HCT116 (cell line): ENCODE measurements around the gene SUPT3H.

Experiments
- CTCF ChIP-seq, 3 experiments: fragments of 200-600 bp in 1 of 3; sonication (generic) in 1 of 3; IDR thresholded peaks in 2 of 3; conservative IDR thresholded peaks in 1 of 3; 2 replicates each; pipeline ENCODE4 v1.5.1; 2012 to 2017; ENCODE audit warnings: low read depth in 2 of 3, low read length in 2 of 3, antibody characterized with exemption in 1 of 3, borderline replicate concordance in 1 of 3, control low read depth in 1 of 3, mild to moderate bottlenecking in 1 of 3, mixed read lengths in 1 of 3, mixed run types in 1 of 3, moderate library complexity in 1 of 3; ENCODE audit not compliant: insufficient read depth in 1 of 3
- ELF1 ChIP-seq: IDR thresholded peaks from 2 replicates; pipeline ENCODE4 v1.6.1; 2012; ENCODE audit warnings: low read depth, borderline replicate concordance
- EZH2 ChIP-seq: fragments of 200-600 bp; sonication (generic); IDR thresholded peaks from 2 replicates; pipeline ENCODE4 v1.6.1; 2017; ENCODE audit warnings: antibody characterized with exemption, mixed run types
- EZH2phosphoT487 ChIP-seq: fragments of 200-600 bp; IDR thresholded peaks from 2 replicates; pipeline ENCODE4 v1.6.1; 2018; ENCODE audit warnings: antibody characterized with exemption, borderline replicate concordance
- POLR2A ChIP-seq: IDR thresholded peaks from 2 replicates; pipeline ENCODE4 v1.7.0; 2011; ENCODE audit warnings: borderline replicate concordance; ENCODE audit not compliant: insufficient read depth, insufficient read length; ENCODE audit errors: extremely low read depth
- POLR2AphosphoS5 ChIP-seq: IDR thresholded peaks from 2 replicates; pipeline ENCODE4 v1.6.1; 2011; ENCODE audit warnings: mild to moderate bottlenecking, low read depth, low read length, moderate library complexity
- RAD21 ChIP-seq: IDR thresholded peaks from 2 replicates; pipeline ENCODE4 v1.6.1; 2012; ENCODE audit warnings: low read depth, mild to moderate bottlenecking
- TCF7L2 ChIP-seq: IDR thresholded peaks from 2 replicates; pipeline ENCODE4 v1.7.0; 2011; ENCODE audit warnings: borderline replicate concordance, inconsistent platforms; ENCODE audit not compliant: insufficient read depth, insufficient read length; ENCODE audit errors: extremely low read depth
- ZNF274 ChIP-seq: fragments of 200-500 bp; sonication (Bioruptor generic); IDR thresholded peaks from 2 replicates; pipeline ENCODE4 v1.6.1; 2014; ENCODE audit warnings: mild to moderate bottlenecking, low read depth, low read length, inconsistent platforms
- TF ChIP-seq, protein P1 (sequence below): IDR thresholded peaks from 2 replicates; pipeline ENCODE4 v1.6.1; 2012; ENCODE audit warnings: low read depth
- TF ChIP-seq, protein P2 (sequence below): IDR thresholded peaks from 2 replicates; pipeline ENCODE4 v1.6.1; 2012
- TF ChIP-seq, protein P3 (sequence below): IDR thresholded peaks from 2 replicates; pipeline ENCODE4 v1.6.1; 2012

DNA sequence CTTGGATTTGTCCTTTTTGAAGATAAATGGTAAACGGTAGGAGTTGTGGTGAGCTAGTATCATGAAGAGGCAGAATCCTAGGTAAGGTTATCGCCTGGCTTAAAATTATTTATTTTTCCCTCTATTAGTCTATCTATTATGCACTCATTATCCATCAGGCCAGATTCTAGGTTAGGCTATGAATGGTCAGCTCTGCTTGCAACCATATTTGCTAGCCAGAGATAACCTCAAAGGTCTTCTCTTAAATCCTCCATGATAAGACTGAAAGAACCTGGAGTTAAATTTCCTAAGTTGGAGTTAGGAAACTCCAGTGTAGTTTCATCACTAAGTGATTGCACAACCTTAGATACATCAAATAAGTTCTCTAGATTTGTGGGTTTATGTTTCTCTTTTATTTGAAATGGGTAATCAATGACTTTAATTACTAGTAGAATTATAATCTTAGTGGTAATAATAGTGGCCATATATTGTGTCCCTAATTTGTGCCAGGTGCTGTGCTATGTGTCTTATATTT is 351.7 kb downstream of the SUPT3H start:
- TF ChIP-seq POLR2AphosphoS5, result no peak
- TF ChIP-seq, protein P1, sequence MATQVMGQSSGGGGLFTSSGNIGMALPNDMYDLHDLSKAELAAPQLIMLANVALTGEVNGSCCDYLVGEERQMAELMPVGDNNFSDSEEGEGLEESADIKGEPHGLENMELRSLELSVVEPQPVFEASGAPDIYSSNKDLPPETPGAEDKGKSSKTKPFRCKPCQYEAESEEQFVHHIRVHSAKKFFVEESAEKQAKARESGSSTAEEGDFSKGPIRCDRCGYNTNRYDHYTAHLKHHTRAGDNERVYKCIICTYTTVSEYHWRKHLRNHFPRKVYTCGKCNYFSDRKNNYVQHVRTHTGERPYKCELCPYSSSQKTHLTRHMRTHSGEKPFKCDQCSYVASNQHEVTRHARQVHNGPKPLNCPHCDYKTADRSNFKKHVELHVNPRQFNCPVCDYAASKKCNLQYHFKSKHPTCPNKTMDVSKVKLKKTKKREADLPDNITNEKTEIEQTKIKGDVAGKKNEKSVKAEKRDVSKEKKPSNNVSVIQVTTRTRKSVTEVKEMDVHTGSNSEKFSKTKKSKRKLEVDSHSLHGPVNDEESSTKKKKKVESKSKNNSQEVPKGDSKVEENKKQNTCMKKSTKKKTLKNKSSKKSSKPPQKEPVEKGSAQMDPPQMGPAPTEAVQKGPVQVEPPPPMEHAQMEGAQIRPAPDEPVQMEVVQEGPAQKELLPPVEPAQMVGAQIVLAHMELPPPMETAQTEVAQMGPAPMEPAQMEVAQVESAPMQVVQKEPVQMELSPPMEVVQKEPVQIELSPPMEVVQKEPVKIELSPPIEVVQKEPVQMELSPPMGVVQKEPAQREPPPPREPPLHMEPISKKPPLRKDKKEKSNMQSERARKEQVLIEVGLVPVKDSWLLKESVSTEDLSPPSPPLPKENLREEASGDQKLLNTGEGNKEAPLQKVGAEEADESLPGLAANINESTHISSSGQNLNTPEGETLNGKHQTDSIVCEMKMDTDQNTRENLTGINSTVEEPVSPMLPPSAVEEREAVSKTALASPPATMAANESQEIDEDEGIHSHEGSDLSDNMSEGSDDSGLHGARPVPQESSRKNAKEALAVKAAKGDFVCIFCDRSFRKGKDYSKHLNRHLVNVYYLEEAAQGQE, result no peak
- no peak for TF ChIP-seq CTCF (IDR thresholded peaks at IDR 0.05 in 2 of 3, conservative IDR thresholded peaks at IDR 0.05 in 1 of 3; ENCODE audit: borderline replicate concordance in 1 of 3, insufficient read depth in 1 of 3, low read depth in 2 of 3, low read length in 2 of 3)
- TF ChIP-seq RAD21, result no peak
- no peak for TF ChIP-seq ELF1
- no peak for TF ChIP-seq EZH2phosphoT487
- no peak for TF ChIP-seq EZH2
- TF ChIP-seq ZNF274, result no peak
- TF ChIP-seq POLR2A, result no peak
- TF ChIP-seq TCF7L2, result no peak
- TF ChIP-seq, protein P2, sequence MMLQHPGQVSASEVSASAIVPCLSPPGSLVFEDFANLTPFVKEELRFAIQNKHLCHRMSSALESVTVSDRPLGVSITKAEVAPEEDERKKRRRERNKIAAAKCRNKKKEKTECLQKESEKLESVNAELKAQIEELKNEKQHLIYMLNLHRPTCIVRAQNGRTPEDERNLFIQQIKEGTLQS, result no peak
- TF ChIP-seq, protein P3, sequence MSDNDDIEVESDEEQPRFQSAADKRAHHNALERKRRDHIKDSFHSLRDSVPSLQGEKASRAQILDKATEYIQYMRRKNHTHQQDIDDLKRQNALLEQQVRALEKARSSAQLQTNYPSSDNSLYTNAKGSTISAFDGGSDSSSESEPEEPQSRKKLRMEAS, result no peak
